ENCODE results near the gene DCT.

DNA sequence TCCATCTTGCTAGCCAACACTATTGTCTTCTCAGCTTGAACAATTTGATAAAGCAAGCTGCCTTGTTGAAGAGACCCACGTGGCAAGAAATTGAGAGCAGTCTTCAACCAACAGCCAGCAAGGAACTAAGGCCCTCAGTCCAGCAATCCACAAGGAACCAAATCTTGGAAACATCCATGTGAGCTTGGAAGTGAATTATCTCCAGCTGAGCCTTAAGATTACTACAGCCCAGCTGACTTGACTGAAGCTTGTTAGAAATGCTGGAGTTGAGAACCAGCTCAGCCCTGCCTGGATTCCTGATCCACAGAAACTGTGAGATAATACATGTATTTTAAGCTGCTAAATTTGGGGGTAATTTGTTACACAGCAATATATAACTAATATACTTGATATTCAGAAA is 26.2 kb upstream of the DCT start:
- TF ChIP-seq, protein P1, sequence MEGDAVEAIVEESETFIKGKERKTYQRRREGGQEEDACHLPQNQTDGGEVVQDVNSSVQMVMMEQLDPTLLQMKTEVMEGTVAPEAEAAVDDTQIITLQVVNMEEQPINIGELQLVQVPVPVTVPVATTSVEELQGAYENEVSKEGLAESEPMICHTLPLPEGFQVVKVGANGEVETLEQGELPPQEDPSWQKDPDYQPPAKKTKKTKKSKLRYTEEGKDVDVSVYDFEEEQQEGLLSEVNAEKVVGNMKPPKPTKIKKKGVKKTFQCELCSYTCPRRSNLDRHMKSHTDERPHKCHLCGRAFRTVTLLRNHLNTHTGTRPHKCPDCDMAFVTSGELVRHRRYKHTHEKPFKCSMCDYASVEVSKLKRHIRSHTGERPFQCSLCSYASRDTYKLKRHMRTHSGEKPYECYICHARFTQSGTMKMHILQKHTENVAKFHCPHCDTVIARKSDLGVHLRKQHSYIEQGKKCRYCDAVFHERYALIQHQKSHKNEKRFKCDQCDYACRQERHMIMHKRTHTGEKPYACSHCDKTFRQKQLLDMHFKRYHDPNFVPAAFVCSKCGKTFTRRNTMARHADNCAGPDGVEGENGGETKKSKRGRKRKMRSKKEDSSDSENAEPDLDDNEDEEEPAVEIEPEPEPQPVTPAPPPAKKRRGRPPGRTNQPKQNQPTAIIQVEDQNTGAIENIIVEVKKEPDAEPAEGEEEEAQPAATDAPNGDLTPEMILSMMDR (conservative IDR thresholded peaks at IDR 0.05; ENCODE audit: low read depth, low read length): no peak
- no peak for TF ChIP-seq EZH2phosphoT487 (IDR thresholded peaks at IDR 0.05; ENCODE audit: borderline replicate concordance, low read length)
- no peak for TF ChIP-seq EZH2 (IDR thresholded peaks at IDR 0.05; ENCODE audit: low read length, unreplicated experiment)
